ENCODE data around the gene MYO9A.

DNA sequence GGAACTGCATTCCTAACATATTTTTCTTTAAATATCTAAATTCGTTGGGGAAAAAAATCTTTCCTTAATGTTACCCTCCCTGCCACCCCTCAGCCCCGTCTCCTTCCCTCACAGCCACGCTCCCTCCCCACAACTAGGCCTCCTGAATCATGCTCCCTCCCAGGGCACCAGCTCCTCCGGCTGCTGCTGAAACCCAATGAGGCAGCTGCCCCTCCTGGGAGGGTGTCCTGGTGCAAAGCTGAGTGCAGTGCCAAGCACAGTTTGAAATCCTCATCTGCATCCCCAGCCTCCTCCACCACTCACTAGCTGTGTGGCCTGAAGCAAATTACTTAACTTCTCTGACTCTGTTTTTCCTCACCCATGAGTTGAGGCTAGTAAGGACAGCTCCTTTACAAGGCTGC is 310.3 kb downstream of the MYO9A start:
- TF ChIP-seq, protein P1, sequence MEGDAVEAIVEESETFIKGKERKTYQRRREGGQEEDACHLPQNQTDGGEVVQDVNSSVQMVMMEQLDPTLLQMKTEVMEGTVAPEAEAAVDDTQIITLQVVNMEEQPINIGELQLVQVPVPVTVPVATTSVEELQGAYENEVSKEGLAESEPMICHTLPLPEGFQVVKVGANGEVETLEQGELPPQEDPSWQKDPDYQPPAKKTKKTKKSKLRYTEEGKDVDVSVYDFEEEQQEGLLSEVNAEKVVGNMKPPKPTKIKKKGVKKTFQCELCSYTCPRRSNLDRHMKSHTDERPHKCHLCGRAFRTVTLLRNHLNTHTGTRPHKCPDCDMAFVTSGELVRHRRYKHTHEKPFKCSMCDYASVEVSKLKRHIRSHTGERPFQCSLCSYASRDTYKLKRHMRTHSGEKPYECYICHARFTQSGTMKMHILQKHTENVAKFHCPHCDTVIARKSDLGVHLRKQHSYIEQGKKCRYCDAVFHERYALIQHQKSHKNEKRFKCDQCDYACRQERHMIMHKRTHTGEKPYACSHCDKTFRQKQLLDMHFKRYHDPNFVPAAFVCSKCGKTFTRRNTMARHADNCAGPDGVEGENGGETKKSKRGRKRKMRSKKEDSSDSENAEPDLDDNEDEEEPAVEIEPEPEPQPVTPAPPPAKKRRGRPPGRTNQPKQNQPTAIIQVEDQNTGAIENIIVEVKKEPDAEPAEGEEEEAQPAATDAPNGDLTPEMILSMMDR (IDR thresholded peaks at IDR 0.05): no peak
- no peak for TF ChIP-seq EZH2 (IDR thresholded peaks at IDR 0.05; ENCODE audit: borderline replicate concordance, insufficient read depth, low read depth, low read length, poor library complexity, severe bottlenecking)

All from B cell (primary cell).